Gastroesophageal sphincter (tissue), 3 donors: Measurements from ENCODE around the gene DHRSX.

Experiments used
- CTCF ChIP-seq, 4 experiments: fragments of 200-600 bp in 2 of 4; fragments of 450-650 bp in 2 of 4; sonication (generic) in 1 of 4; IDR thresholded peaks; one replicate each; pipeline ENCODE4 v1.5.1; 2017 to 2019; ENCODE audit warnings: antibody characterized with exemption in 4 of 4, mild to moderate bottlenecking in 2 of 4, moderate library complexity in 2 of 4
- POLR2AphosphoS5 ChIP-seq: sonication (generic); formaldehyde crosslinking; IDR thresholded peaks from one replicate; pipeline ENCODE4 v1.6.1; 2017; ENCODE audit warnings: antibody characterized with exemption

GRCh38 chrX:2474963-2475726, 25.6 kb downstream of the DHRSX start:
- TF ChIP-seq CTCF (IDR thresholded peaks at IDR 0.05) (no peak), POLR2AphosphoS5 (no peak)
